Left ventricle myocardium inferior (tissue), 1 donor: ENCODE results near the gene ADD3. TPM values are rescaled to one million over a fixed set of nuclear protein-coding genes. Genes with fewer than 3 reads are reported as not detected.

ENCODE experiments used
- DNase-seq: peaks from one replicate; pipeline ENCODE4 v3.0.0-alpha.2; 2020
- H3K27ac ChIP-seq: fragments of 200-600 bp; replicated peaks from 2 replicates; pipeline ENCODE4 v1.8.0; 2021
- H3K27me3 ChIP-seq: fragments of 200-600 bp; 2 replicates; pipeline ENCODE4 v1.8.0; 2021; ENCODE audit warnings: low read depth
- H3K36me3 ChIP-seq: fragments of 200-600 bp; 2 replicates; pipeline ENCODE4 v1.8.0; 2021
- H3K4me1 ChIP-seq: fragments of 200-600 bp; 2 replicates; pipeline ENCODE4 v1.8.0; 2021
- H3K4me3 ChIP-seq: fragments of 200-600 bp; 2 replicates; pipeline ENCODE4 v1.8.0; 2021; ENCODE audit warnings: mild to moderate bottlenecking, moderate library complexity
- H3K9me3 ChIP-seq: fragments of 200-600 bp; replicated peaks from 2 replicates; pipeline ENCODE4 v1.8.0; 2021
- CTCF ChIP-seq: fragments of 200-600 bp; IDR thresholded peaks from 2 replicates; pipeline ENCODE4 v1.8.0; 2021; ENCODE audit warnings: antibody characterized with exemption, mild to moderate bottlenecking, borderline replicate concordance
- intact Hi-C: fragments of 100-400 bp; cut with micrococcal nuclease; formaldehyde crosslinking; loops from one replicate; pipeline ENCODE4 v1.11.0; 2022
- total RNA-seq: library from RNA; stranded (reverse); fragmentation: NEBNext Ultra II Directional; extraction: Animal tissue kit (Norgen Biotek cat#: 25700); gene quantifications from one replicate; pipeline ENCODE4 v1.2.1, GENCODE V29; 2021
- donor health status: DM: no; HTN: yes; CAD: no; lungs with severe emphysema.

Gene ADD3
- total RNA-seq, 1 donor from 2014 or later, result 113 TPM

DNA sequence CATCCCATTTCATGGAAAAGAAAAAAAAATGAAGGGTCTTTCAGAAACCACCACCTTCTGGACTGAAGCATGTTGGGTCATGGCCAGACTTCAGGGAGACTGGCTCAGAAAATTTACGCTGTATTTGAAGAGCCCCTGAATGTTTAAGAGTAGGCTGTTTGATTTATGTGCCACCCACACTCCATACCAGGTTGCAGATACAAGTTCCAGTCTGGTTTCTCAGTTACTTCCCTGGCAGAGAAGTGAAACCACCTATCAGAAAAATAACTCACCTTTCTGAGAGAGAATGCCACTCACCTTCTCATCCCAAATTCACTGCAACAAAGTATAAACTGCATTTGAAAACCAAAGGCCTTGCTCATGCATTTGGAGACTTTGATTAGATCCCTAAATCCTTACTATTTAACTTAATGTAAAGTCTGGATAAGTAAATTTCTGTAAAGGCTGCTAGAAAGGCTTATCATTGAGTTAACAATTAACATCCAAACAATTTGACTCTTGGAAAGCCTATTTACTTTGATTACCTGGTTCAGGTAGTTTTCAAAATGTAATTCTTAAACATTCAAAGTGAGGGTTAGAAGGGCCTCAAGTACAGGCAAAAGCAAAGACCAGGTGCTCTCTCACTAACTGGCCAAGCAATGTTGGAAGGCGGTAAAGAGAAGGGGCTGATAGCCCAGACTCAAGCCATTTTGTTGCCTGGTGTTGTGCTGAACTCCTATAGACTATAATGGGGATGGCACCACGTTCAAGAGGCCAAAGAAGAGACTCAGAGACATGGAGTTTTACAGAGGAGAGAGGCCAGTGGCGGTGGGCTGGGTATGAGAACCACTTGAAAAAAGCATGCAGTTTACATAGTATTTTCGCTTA lies 12.8 kb upstream of the ADD3 start:
- TF ChIP-seq CTCF, result no peak
- H3K4me3 ChIP-seq, result no peak overlapping the region
- H3K27me3 ChIP-seq, result no peaks in the 10 kb centered on the region
- intact Hi-C loops, result no loop called here
- H3K27ac ChIP-seq, result no peak overlapping the region
- no peaks in the 10 kb centered on the region for H3K36me3 ChIP-seq
- no peaks in the 10 kb centered on the region for H3K9me3 ChIP-seq
- H3K4me1 ChIP-seq, result peaks cover 21% of the 10 kb centered on the region
- DNase-seq, result no peak

- H3K4me3 ChIP-seq, result no peak overlapping the region
- H3K9me3 ChIP-seq, result no peaks in the 10 kb centered on the region
- H3K27ac ChIP-seq, result peak overlapping the region; percentile 71
- DNase-seq, result no peak
- no peak for TF ChIP-seq CTCF
- peaks cover 21% of the 10 kb centered on the region for H3K4me1 ChIP-seq
- intact Hi-C loops, result no loop called here
- no peaks in the 10 kb centered on the region for H3K36me3 ChIP-seq
- no peaks in the 10 kb centered on the region for H3K27me3 ChIP-seq
Measured at GRCh38 chr10:109995595-109995994, 12.2 kb upstream of the ADD3 start.

GRCh38 chr10:109996225-109996624 lies 11.6 kb upstream of the ADD3 start:
- Histone ChIP-seq H3K27ac (peak overlapping the region; percentile 71), H3K36me3 (no peaks in the 10 kb centered on the region), H3K27me3 (no peaks in the 10 kb centered on the region), H3K4me3 (no peak overlapping the region), H3K9me3 (no peaks in the 10 kb centered on the region), H3K4me1 (peaks cover 21% of the 10 kb centered on the region)
- no peak for TF ChIP-seq CTCF
- intact Hi-C loops, result no loop called here
- no peak for DNase-seq

DNA sequence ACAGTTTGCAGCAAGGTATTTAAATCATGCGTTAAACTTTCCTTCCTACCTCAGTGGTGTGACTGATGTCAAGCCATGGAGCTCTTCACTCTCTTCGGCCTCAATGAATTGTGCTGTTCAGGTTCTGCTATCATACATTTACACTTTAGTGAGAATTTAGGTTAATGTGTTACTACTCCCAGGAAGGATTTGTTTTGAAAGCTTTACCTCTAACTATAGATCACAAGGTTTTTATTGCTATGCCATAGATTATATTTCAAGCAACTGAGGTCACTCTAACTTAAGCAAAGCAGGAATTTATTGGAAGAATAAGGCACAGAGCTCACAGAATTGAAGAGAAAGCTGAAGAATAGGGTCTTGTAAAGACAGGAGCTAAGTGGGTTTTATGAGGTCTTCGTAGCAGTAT lies 11.0 kb upstream of the ADD3 start:
- H3K36me3 ChIP-seq, result no peaks in the 10 kb centered on the region
- peaks cover 21% of the 10 kb centered on the region for H3K4me1 ChIP-seq
- no peaks in the 10 kb centered on the region for H3K27me3 ChIP-seq
- no peak for TF ChIP-seq CTCF
- no peak for DNase-seq
- intact Hi-C loops, result no loop called here
- H3K9me3 ChIP-seq, result no peaks in the 10 kb centered on the region
- no peak overlapping the region for H3K4me3 ChIP-seq
- peak overlapping the region; percentile 71 for H3K27ac ChIP-seq

DNA sequence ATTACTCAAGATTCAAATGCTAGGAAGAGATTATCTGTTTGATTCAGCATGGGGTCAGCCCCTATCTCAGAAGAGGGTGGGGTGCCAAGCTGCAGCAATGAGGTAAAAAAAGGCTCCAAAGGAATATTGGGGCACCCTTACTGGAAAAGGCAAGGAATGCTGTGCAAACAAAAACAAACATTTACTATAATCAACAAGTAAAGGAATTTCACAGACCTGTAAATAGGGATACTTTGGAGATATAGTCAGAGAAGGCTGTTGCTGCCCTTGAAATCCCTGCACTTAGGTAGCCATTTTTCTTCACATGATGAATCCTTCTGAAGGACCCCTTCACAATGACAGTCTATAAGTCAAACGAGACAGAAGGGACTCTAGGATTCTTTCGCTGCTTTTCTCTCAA lies 10.6 kb upstream of the ADD3 start:
- Histone ChIP-seq H3K27ac (peak overlapping the region; percentile 71), H3K27me3 (no peaks in the 10 kb centered on the region), H3K4me1 (peaks cover 21% of the 10 kb centered on the region), H3K36me3 (no peaks in the 10 kb centered on the region), H3K4me3 (no peak overlapping the region), H3K9me3 (no peaks in the 10 kb centered on the region)
- no peak for DNase-seq
- intact Hi-C loops, result no loop called here
- TF ChIP-seq CTCF, result no peak
